GM23338 (cell line): Measurements from ENCODE around the gene CEP57. TPM values are rescaled to one million over a fixed set of nuclear protein-coding genes. Genes with fewer than 3 reads are reported as not detected.

Experiments
- ATAC-seq: fragments of 200-7000 bp; cut with Tn5 transposase; 3 replicates; pipeline ENCODE4 v1.9.1; 2020
- DNase-seq: peaks from one replicate; pipeline ENCODE4 v3.0.0-alpha.2; 2015; ENCODE audit warnings: low spot score
- H2AFZ ChIP-seq: fragments of 200-600 bp; sonication (generic); 2 replicates; pipeline ENCODE4 v1.8.0; 2016; ENCODE audit warnings: antibody characterized with exemption, mild to moderate bottlenecking, moderate library complexity
- H3F3A ChIP-seq: fragments of 200-600 bp; sonication (generic); replicated peaks from 2 replicates; pipeline ENCODE4 v1.8.0; 2017; ENCODE audit warnings: antibody characterized with exemption, mixed run types, low read depth
- H3K27ac ChIP-seq: fragments of 200-600 bp; sonication (generic); 2 replicates; pipeline ENCODE4 v1.6.1; 2016; ENCODE audit warnings: low read depth
- H3K27me3 ChIP-seq: fragments of 200-600 bp; sonication (generic); 2 replicates; pipeline ENCODE4 v1.8.0; 2016; ENCODE audit warnings: mild to moderate bottlenecking, mixed run types, moderate library complexity; ENCODE audit not compliant: insufficient read depth
- H3K36me3 ChIP-seq: fragments of 200-600 bp; sonication (generic); 2 replicates; pipeline ENCODE4 v1.8.0; 2016; ENCODE audit warnings: mild to moderate bottlenecking; ENCODE audit not compliant: insufficient read depth
- H3K4me1 ChIP-seq: fragments of 200-600 bp; sonication (generic); 2 replicates; pipeline ENCODE4 v1.8.0; 2016; ENCODE audit warnings: mild to moderate bottlenecking, moderate library complexity; ENCODE audit not compliant: insufficient read depth
- H3K4me2 ChIP-seq: fragments of 200-600 bp; sonication (generic); 2 replicates; pipeline ENCODE4 v1.7.1; 2017; ENCODE audit warnings: mixed run types
- H3K4me3 ChIP-seq: fragments of 200-600 bp; sonication (generic); 2 replicates; pipeline ENCODE4 v1.6.1; 2016; ENCODE audit warnings: mixed run types
- H3K79me2 ChIP-seq: fragments of 200-600 bp; sonication (generic); replicated peaks from 2 replicates; pipeline ENCODE4 v1.8.0; 2017; ENCODE audit warnings: mild to moderate bottlenecking; ENCODE audit not compliant: insufficient read depth
- H3K9me2 ChIP-seq: fragments of 200-600 bp; sonication (generic); 2 replicates; pipeline ENCODE4 v1.8.0; 2017; ENCODE audit not compliant: insufficient read depth
- H4K20me1 ChIP-seq: fragments of 200-600 bp; sonication (generic); replicated peaks from 2 replicates; pipeline ENCODE4 v1.8.0; 2017; ENCODE audit warnings: mild to moderate bottlenecking; ENCODE audit not compliant: insufficient read depth
- H3K27ac Mint-ChIP-seq: 2 replicates; pipeline ENCODE4 v1.8.0; 2020; ENCODE audit warnings: inconsistent platforms, mild to moderate bottlenecking, moderate library complexity, mixed read lengths
- H3K27me3 Mint-ChIP-seq: 3 replicates; pipeline ENCODE4 v1.8.0; 2022; ENCODE audit warnings: low read depth, mild to moderate bottlenecking, moderate library complexity, mixed read lengths, inconsistent platforms; ENCODE audit not compliant: insufficient read depth, poor library complexity
- H3K36me3 Mint-ChIP-seq: 3 replicates; pipeline ENCODE4 v1.8.0; 2021; ENCODE audit warnings: low read depth, mild to moderate bottlenecking, inconsistent platforms, moderate library complexity, mixed read lengths
- H3K4me1 Mint-ChIP-seq: 3 replicates; pipeline ENCODE4 v1.8.0; 2020; ENCODE audit warnings: mild to moderate bottlenecking, inconsistent platforms, mixed read lengths
- H3K4me3 Mint-ChIP-seq: 3 replicates; pipeline ENCODE4 v1.8.0; 2021; ENCODE audit warnings: moderate library complexity, mild to moderate bottlenecking, inconsistent platforms, mixed read lengths
- H3K9me3 Mint-ChIP-seq: 3 replicates; pipeline ENCODE4 v1.8.0; 2020; ENCODE audit warnings: moderate library complexity, mild to moderate bottlenecking, inconsistent platforms, mixed read lengths
- CREB1 ChIP-seq: fragments of 250-450 bp; sonication (Bioruptor Pico); IDR thresholded peaks from 2 replicates; pipeline ENCODE4 v1.5.0; 2020; ENCODE audit warnings: low read depth, mild to moderate bottlenecking, moderate library complexity
- ETS1 ChIP-seq: IDR thresholded peaks from 2 replicates; pipeline ENCODE4 v1.6.1; 2016; ENCODE audit warnings: antibody characterized with exemption
- EZH2phosphoT487 ChIP-seq: fragments of 200-600 bp; sonication (generic); IDR thresholded peaks from one replicate; pipeline ENCODE4 v1.8.1; 2018; ENCODE audit warnings: antibody characterized with exemption; ENCODE audit not compliant: unreplicated experiment
- NANOG ChIP-seq: IDR thresholded peaks from 2 replicates; pipeline ENCODE4 v1.6.1; 2016; ENCODE audit warnings: antibody characterized with exemption, borderline replicate concordance
- STAT1 ChIP-seq: IDR thresholded peaks from one replicate; pipeline ENCODE4 v1.6.1; 2016; ENCODE audit warnings: antibody characterized with exemption; ENCODE audit not compliant: unreplicated experiment
- ZNF114 ChIP-seq: fragments of 250-450 bp; sonication (Bioruptor Pico); IDR thresholded peaks from 2 replicates; pipeline ENCODE4 v1.5.0; 2020; ENCODE audit warnings: mild to moderate bottlenecking, moderate library complexity
- ZNF331 ChIP-seq: fragments of 250-450 bp; sonication (Bioruptor Pico); IDR thresholded peaks from 2 replicates; pipeline ENCODE4 v1.5.0; 2020; ENCODE audit warnings: low read depth, mild to moderate bottlenecking, moderate library complexity
- ZNF462 ChIP-seq: fragments of 250-450 bp; sonication (Bioruptor Pico); IDR thresholded peaks from 2 replicates; pipeline ENCODE4 v1.5.0; 2020; ENCODE audit warnings: mild to moderate bottlenecking, moderate library complexity
- polyA plus RNA-seq: library from polyadenylated mRNA; unstranded; fragments of >200 nt; fragmentation: Nextera tagmentation; extraction: Ambion mirVana; gene quantifications from 2 replicates; pipeline ENCODE4 v1.2.1, GENCODE V29; 2016
- total RNA-seq: library from RNA; depleted of rRNA; stranded (reverse); fragments of >200 nt; shearing (Covaris generic); gene quantifications from 2 replicates; pipeline ENCODE4 v1.2.3, GENCODE V29; 2014
- TF ChIP-seq, protein P1 (sequence below), 2 experiments: fragments of 200-600 bp in 1 of 2; sonication (generic) in 1 of 2; conservative IDR thresholded peaks; 2 replicates each; pipeline versions ENCODE4 v1.5.1 to v1.6.1; 2016 to 2017; ENCODE audit warnings: antibody characterized with exemption in 2 of 2, low read depth in 2 of 2, mild to moderate bottlenecking in 2 of 2, moderate library complexity in 1 of 2
- TF ChIP-seq, protein P2 (sequence below): IDR thresholded peaks from one replicate; pipeline ENCODE4 v1.6.1; 2018; ENCODE audit warnings: antibody characterized with exemption; ENCODE audit not compliant: unreplicated experiment

The CEP57 gene
- total and polyA plus RNA-seq, 2 experiments from 2014 or later: 76.2 to 124 TPM

- Histone ChIP-seq H3K4me3 (no peak overlapping the region), H3K27ac (no peak overlapping the region), H3K27me3 (no peaks in the 10 kb centered on the region), H2AFZ (no peak overlapping the region), H4K20me1 (peaks cover 14% of the 10 kb centered on the region; the same call in 1 of the 2 replicates), H3K79me2 (peaks cover 45% of the 10 kb centered on the region), H3K4me1 (no peaks in the 10 kb centered on the region), H3K9me2 (no peaks in the 10 kb centered on the region), H3K4me2 (no peak overlapping the region), H3F3A (no peaks in the 10 kb centered on the region), H3K36me3 (peaks cover 20% of the 10 kb centered on the region)
- TF ChIP-seq STAT1 (no peak), ZNF114 (CRISPR knock-in tag) (no peak), EZH2phosphoT487 (no peak), NANOG (no peak), ETS1 (no peak), CREB1 (CRISPR knock-in tag) (no peak), ZNF462 (CRISPR knock-in tag) (no peak), ZNF331 (no peak)
- TF ChIP-seq, protein P1, sequence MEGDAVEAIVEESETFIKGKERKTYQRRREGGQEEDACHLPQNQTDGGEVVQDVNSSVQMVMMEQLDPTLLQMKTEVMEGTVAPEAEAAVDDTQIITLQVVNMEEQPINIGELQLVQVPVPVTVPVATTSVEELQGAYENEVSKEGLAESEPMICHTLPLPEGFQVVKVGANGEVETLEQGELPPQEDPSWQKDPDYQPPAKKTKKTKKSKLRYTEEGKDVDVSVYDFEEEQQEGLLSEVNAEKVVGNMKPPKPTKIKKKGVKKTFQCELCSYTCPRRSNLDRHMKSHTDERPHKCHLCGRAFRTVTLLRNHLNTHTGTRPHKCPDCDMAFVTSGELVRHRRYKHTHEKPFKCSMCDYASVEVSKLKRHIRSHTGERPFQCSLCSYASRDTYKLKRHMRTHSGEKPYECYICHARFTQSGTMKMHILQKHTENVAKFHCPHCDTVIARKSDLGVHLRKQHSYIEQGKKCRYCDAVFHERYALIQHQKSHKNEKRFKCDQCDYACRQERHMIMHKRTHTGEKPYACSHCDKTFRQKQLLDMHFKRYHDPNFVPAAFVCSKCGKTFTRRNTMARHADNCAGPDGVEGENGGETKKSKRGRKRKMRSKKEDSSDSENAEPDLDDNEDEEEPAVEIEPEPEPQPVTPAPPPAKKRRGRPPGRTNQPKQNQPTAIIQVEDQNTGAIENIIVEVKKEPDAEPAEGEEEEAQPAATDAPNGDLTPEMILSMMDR (conservative IDR thresholded peaks at IDR 0.05; ENCODE audit: low read depth in 2 of 2): no peak
- TF ChIP-seq, protein P2, sequence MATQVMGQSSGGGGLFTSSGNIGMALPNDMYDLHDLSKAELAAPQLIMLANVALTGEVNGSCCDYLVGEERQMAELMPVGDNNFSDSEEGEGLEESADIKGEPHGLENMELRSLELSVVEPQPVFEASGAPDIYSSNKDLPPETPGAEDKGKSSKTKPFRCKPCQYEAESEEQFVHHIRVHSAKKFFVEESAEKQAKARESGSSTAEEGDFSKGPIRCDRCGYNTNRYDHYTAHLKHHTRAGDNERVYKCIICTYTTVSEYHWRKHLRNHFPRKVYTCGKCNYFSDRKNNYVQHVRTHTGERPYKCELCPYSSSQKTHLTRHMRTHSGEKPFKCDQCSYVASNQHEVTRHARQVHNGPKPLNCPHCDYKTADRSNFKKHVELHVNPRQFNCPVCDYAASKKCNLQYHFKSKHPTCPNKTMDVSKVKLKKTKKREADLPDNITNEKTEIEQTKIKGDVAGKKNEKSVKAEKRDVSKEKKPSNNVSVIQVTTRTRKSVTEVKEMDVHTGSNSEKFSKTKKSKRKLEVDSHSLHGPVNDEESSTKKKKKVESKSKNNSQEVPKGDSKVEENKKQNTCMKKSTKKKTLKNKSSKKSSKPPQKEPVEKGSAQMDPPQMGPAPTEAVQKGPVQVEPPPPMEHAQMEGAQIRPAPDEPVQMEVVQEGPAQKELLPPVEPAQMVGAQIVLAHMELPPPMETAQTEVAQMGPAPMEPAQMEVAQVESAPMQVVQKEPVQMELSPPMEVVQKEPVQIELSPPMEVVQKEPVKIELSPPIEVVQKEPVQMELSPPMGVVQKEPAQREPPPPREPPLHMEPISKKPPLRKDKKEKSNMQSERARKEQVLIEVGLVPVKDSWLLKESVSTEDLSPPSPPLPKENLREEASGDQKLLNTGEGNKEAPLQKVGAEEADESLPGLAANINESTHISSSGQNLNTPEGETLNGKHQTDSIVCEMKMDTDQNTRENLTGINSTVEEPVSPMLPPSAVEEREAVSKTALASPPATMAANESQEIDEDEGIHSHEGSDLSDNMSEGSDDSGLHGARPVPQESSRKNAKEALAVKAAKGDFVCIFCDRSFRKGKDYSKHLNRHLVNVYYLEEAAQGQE: no peak
- H3K27me3 Mint-ChIP-seq: no peaks in the 10 kb centered on the region
- H3K9me3 Mint-ChIP-seq: peaks cover 3% of the 10 kb centered on the region; the same call in 2 of the 3 replicates
- no peak overlapping the region for H3K4me3 Mint-ChIP-seq
- DNase-seq (no peak), ATAC-seq (no peak)
- peaks cover 52% of the 10 kb centered on the region for H3K36me3 Mint-ChIP-seq
- H3K27ac Mint-ChIP-seq: no peak overlapping the region
- no peaks in the 10 kb centered on the region for H3K4me1 Mint-ChIP-seq
These were observed 10.1 kb downstream of the CEP57 start for GRCh38 chr11:95800438-95800837.
